AG09309 (cell line): ENCODE data around the gene CLEC18B.
"Not testable (repeated sequence)": the region's sequence is repeated elsewhere in the genome, so short reads cannot be mapped to it uniquely, and the experiment has no call there.

ENCODE experiments used
- DNase-seq: peaks from one replicate; pipeline ENCODE4 v3.0.0-alpha.2; 2010; ENCODE audit warnings: low read depth
- H3K4me3 ChIP-seq: 2 replicates; pipeline ENCODE4 v1.5.1; 2011; ENCODE audit warnings: mild to moderate bottlenecking, low read depth, low read length, moderate library complexity; ENCODE audit not compliant: control insufficient read depth
- CTCF ChIP-seq: IDR thresholded peaks from 2 replicates; pipeline ENCODE4 v1.5.1; 2011; ENCODE audit warnings: mild to moderate bottlenecking, low read depth, low read length, inconsistent platforms; ENCODE audit not compliant: insufficient read depth, control insufficient read depth; ENCODE audit errors: missing control alignments

Gene CLEC18B

GRCh38 chr16:74391454-74392050, 29.7 kb downstream of the CLEC18B start:
- not testable (repeated sequence) for H3K4me3 ChIP-seq, DNase-seq

- not testable (repeated sequence) for DNase-seq, H3K4me3 ChIP-seq
These were observed 38.8 kb downstream of the CLEC18B start for GRCh38 chr16:74382339-74383034.

DNA sequence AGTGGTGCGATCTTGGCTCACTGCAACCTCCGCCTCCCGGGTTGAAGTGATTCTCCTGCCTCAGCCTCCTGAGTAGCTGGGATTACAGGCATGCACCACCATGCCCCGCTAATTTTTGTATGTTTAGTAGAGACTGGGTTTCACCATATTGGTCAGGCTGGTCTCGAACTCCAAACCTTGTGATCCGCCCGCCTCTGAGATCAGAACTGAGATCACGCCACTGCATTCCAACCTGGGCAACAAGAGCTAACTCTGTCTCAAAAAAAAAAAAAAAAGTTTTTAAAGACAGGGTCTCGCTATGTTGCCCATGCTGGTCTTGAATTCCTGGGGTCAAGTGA, 47.5 kb downstream of the CLEC18B start:
- DNase-seq, H3K4me3 ChIP-seq: not testable (repeated sequence)

DNA sequence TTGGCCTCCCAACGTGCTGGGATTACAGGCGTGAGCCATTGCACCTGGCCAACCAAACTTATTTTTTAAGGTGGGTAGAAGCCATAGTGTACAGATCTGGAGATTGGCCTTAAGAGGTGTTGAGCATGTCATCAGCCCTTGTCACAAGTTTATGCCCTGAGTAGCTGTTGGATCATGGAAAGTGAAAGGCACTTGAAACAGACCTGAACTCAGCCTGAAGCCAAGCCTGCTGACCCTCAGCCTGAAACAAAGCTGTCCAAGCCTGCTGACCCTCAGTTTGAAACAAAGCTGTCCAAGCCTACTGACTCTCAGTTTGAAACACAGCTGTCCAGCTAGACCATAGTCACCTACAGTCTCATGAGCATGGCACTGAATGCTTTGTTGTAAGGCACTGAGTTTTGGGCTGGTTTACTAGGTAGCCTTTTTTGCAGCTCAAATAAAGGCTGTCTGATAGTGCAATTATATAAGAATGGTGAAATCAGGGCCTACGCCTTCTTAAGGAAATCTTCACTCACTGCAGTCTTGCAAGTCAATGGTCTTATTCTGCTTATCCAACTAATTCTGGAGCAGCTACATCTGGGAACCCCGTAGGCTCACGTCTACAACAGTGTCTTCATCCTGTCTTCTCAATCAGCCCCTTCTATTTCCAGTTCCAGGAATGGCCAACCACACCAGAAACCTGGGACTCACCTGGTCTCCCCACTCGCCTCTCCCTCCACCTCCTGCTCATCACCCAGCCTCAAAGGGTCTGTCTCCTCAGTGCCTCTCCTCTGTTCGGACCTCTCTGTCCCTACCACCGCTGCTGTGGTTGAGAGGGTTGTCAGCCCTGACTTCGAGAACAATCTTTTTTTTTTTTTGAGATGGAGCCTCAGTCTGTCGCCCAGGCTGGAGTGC, 48.1 kb downstream of the CLEC18B start:
- H3K4me3 ChIP-seq, result no peak overlapping the region
- no peak for TF ChIP-seq CTCF
- no peak for DNase-seq

DNA sequence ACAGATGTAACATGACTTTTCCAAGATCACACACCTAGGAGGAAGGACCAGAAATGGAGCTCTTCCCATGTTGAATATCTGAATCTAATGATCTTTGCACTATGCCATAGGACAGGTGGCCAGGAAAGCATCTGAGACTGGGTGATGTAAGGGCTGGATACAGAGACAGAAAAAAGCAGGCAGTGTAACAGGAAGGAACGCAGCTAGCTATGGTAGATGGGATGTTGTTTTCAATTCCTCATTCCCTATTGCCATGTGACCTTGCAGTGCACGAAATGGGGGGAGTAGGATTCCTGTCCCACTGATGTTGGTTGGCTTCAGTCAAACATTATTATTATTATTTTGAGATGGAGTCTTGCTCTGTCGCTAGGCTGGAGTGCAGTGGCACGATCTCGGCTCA, 48.9 kb downstream of the CLEC18B start:
- H3K4me3 ChIP-seq, result no peak overlapping the region
- no peak for DNase-seq
- TF ChIP-seq CTCF, result no peak

DNA sequence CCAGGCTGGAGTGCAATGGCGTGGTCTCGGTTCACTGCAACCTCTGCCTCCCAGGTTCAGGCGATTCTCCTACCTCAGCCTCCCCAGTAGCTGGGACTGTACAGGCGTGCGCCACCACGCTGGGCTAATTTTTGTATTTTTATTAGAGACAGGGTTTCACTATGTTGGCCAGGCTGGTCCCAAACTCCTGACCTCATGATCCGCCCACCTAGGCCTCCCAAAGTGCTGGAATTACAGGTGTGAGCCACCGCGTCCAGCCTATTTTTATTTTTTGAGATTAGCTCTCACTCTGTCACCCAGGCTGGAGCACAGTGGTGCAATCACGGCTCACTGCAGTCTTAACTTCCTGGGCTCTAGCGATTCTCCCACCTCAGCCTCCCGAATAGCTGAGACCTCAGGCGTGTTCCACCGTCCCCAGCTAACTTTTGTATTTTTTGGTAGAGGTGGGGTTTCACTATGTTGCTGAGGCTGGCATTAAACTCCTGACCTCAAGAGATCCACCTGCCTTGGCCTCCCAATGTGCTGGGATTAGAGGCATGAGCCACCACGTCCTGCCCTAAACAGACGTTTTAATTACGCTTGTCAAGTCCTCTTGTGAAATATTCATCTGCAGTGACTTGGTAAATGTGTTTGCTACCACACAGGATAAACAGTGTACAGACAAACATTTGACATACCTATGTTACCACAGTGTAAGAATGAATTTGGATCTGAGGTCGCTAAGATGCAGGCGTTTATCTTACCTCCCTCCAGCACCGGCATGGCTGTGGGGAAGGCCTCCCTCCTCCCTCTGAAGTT, 50.7 kb downstream of the CLEC18B start:
- not testable (repeated sequence) for DNase-seq

GRCh38 chr16:74368002-74368911, 53.0 kb downstream of the CLEC18B start:
- DNase-seq, result peak; percentile 8
- H3K4me3 ChIP-seq, result peak overlapping the region; percentile 78

More for the DNA sequence above, 50.7 kb downstream of the CLEC18B start:
- not testable (repeated sequence) for H3K4me3 ChIP-seq

DNA sequence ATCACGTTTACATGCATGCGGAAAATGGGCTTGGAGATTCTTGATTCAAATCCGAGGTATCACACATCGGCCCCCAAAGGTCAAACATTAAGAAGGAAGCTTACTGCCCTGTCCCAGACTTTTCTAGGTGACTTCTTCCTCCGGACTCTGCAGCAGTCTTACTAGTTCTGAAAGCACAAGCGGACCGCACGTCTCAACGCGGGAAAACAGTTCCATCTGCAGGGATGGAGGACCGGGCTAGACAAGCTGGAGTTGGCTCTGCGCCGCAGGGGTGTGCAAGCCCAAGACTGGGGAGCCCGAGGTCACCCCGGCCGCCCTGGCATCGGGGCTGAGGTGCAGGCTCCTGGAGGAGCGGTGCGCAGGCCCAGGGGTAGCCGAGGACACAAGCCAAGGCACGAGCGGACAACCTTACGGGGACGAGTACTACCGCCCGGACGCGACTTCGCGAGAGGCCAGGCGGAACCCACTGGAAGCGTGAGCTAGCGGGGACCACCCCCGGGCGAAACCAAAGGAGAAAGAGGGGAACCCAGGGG, 53.7 kb downstream of the CLEC18B start:
- H3K4me3 ChIP-seq, result peak overlapping the region; percentile 78
- DNase-seq, result not testable (repeated sequence)

- not testable (repeated sequence) for H3K4me3 ChIP-seq, DNase-seq
These were observed 59.4 kb downstream of the CLEC18B start for GRCh38 chr16:74361646-74362610.
